Duodenal mucosa (tissue), 2 donors: ENCODE measurements around the gene SSMEM1.
"Not testable (repeated sequence)": the region's sequence is repeated elsewhere in the genome, so short reads cannot be mapped to it uniquely, and the experiment has no call there.

Source experiments
- H3K27ac ChIP-seq: one replicate; pipeline ENCODE4 v1.7.0; 2013; ENCODE audit warnings: low read depth, low read length
- H3K27me3 ChIP-seq, 2 donors: one replicate each; pipeline ENCODE4 v1.7.0; 2013; ENCODE audit warnings: low read length in 2 of 2, control low read depth in 1 of 2; ENCODE audit not compliant: insufficient read depth in 2 of 2, control insufficient read depth in 1 of 2
- H3K36me3 ChIP-seq, 2 donors: one replicate each; pipeline ENCODE4 v1.7.0; 2013; ENCODE audit warnings: low read length in 2 of 2, control low read depth in 1 of 2; ENCODE audit not compliant: insufficient read depth in 2 of 2, control insufficient read depth in 1 of 2
- H3K4me1 ChIP-seq, 2 donors: one replicate each; pipeline ENCODE4 v1.7.0; 2013; ENCODE audit warnings: low read length in 2 of 2, control low read depth in 1 of 2; ENCODE audit not compliant: insufficient read depth in 2 of 2, control insufficient read depth in 1 of 2
- H3K4me3 ChIP-seq, 2 donors: one replicate each; pipeline ENCODE4 v1.7.0; 2013; ENCODE audit warnings: low read length in 2 of 2, low read depth in 1 of 2
- H3K9ac ChIP-seq, 2 donors: one replicate each; pipeline ENCODE4 v1.7.0; 2013; ENCODE audit warnings: low read length in 2 of 2, low read depth in 1 of 2
- H3K9me3 ChIP-seq, 2 donors: one replicate each; pipeline ENCODE4 v1.7.0; 2013; ENCODE audit warnings: low read length in 2 of 2, control low read depth in 1 of 2; ENCODE audit not compliant: control insufficient read depth in 1 of 2

Gene SSMEM1

DNA sequence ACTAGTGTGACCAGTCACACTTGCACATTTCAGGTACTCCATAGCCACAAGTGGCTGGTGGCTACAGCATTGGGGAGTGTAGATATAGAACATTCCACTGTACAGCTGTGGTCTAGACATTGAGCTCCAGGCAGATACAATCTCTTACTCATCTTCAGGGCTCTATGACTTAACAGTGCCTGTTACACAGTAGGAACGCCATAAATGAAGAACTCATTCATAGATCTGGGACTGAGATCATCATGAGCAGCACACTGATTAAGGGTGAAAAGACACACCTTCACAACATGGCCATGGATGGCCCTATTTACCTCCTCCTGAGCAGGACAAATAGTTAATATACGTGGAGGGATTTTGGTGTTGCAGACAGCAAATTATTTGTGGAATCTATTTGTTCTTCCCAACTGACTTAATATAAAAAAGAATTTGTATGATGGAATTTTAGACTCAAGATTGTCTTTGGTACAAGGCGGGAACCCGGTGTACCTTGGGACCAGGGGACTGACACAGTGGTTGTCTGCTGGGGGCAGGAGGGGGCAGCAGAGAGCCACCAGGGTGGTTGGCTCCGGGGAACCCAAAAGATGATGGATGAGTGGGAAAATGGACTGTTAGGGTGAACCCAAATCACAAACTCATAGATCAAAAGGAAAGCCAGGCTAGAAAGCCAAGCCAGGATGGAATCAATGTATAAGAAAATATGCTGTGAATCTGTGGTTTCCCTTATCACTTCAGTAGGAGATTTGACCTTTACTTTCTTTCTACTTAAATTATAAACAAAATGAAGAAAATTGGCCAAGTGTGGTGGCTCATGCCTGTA is 34.7 kb downstream of the SSMEM1 start:
- Histone ChIP-seq H3K36me3 (no peaks in the 10 kb centered on the region), H3K27ac (no peak overlapping the region), H3K27me3 (no peaks in the 10 kb centered on the region), H3K4me1 (no peaks in the 10 kb centered on the region), H3K9me3 (no peaks in the 10 kb centered on the region), H3K4me3 (no peak overlapping the region), H3K9ac (no peak overlapping the region)

- not testable (repeated sequence) for H3K27ac ChIP-seq, H3K9me3 ChIP-seq, H3K27me3 ChIP-seq, H3K4me3 ChIP-seq, H3K36me3 ChIP-seq, H3K4me1 ChIP-seq, H3K9ac ChIP-seq
Observed at GRCh38 chr7:130243486-130243885, 35.8 kb downstream of the SSMEM1 start.

- H3K9ac ChIP-seq, H3K27me3 ChIP-seq, H3K27ac ChIP-seq, H3K4me1 ChIP-seq, H3K9me3 ChIP-seq, H3K4me3 ChIP-seq, H3K36me3 ChIP-seq: not testable (repeated sequence)
Observed at GRCh38 chr7:130246491-130246890, 38.8 kb downstream of the SSMEM1 start.

DNA sequence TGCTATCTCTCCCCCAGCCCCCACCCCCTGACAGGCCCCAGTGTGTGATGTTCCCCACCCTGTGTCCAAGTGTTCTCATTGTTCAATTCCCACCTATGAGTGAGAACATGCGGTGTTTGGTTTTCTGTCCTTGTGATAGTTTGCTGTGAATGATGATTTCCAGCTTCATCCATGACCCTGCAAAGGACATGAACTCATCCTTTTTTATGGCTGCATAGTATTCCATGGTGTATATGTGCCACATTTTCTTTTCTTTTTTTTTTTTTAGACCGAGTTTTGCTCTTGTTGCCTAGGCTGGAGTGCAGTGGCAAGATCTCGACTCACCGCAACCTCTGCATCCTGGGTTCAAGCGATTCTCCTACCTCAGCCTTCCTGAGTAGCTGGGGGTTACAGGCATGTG is 41.2 kb downstream of the SSMEM1 start:
- not testable (repeated sequence) for H3K9ac ChIP-seq, H3K27me3 ChIP-seq, H3K4me3 ChIP-seq, H3K36me3 ChIP-seq, H3K4me1 ChIP-seq, H3K27ac ChIP-seq, H3K9me3 ChIP-seq

DNA sequence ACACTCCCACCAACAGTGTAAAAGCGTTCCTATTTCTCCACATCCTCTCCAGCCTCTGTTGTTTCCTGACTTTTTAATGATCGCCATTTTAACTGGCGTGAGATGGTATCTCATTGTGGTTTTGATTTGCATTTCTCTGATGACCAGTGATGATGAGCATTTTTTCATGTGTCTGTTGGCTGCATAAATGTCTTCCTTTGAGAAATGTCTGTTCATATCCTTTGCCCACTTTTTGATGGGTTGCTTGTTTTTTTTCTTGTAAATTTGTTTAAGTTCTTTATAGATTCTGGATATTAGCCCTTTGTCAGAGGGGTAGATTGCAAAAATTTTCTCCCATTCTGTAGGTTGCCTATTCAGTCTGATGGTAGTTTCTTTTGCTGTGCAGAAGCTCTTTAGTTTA is 42.0 kb downstream of the SSMEM1 start:
- not testable (repeated sequence) for H3K27me3 ChIP-seq, H3K27ac ChIP-seq, H3K9ac ChIP-seq, H3K4me3 ChIP-seq, H3K36me3 ChIP-seq, H3K4me1 ChIP-seq, H3K9me3 ChIP-seq

DNA sequence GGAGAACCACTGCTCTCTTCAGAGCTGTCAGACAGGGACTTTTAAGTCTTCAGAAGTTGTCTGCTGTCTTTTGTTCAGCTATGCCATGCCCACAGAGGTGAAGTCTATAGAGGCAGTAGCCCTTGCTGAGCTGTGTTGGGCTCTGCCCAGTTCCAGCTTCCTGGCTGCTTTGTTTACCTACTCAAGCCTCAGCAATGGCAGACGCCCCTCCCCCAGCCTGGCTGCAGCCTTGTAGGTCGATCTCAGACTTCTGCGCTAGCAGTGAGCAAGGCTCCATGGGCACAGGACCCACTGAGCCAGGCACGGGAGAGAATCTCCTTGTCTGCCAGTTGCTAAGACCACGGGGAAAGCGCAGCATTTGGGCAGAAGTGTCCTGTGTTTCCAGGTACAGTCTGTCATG is 46.9 kb downstream of the SSMEM1 start:
- Histone ChIP-seq H3K4me3 (no peak overlapping the region), H3K27ac (no peak overlapping the region), H3K27me3 (no peaks in the 10 kb centered on the region), H3K36me3 (no peaks in the 10 kb centered on the region), H3K4me1 (no peaks in the 10 kb centered on the region), H3K9me3 (peaks cover 11% of the 10 kb centered on the region in 2 donors), H3K9ac (no peak overlapping the region)

GRCh38 chr7:130256704-130257103 is 49.0 kb downstream of the SSMEM1 start:
- H3K9me3 ChIP-seq, result peaks cover 17 to 20% of the 10 kb centered on the region in 2 donors

GRCh38 chr7:130258494-130259078 is 50.9 kb downstream of the SSMEM1 start:
- Histone ChIP-seq H3K9ac (no peak overlapping the region), H3K36me3 (no peaks in the 10 kb centered on the region), H3K27ac (no peak overlapping the region), H3K9me3 (peaks cover 17 to 20% of the 10 kb centered on the region in 2 donors), H3K4me3 (no peak overlapping the region), H3K27me3 (no peaks in the 10 kb centered on the region), H3K4me1 (no peaks in the 10 kb centered on the region)

More at GRCh38 chr7:130256704-130257103, 49.0 kb downstream of the SSMEM1 start:
- Histone ChIP-seq H3K27me3 (no peaks in the 10 kb centered on the region), H3K27ac (no peak overlapping the region), H3K36me3 (no peaks in the 10 kb centered on the region), H3K4me3 (no peak overlapping the region), H3K4me1 (no peaks in the 10 kb centered on the region), H3K9ac (no peak overlapping the region)

DNA sequence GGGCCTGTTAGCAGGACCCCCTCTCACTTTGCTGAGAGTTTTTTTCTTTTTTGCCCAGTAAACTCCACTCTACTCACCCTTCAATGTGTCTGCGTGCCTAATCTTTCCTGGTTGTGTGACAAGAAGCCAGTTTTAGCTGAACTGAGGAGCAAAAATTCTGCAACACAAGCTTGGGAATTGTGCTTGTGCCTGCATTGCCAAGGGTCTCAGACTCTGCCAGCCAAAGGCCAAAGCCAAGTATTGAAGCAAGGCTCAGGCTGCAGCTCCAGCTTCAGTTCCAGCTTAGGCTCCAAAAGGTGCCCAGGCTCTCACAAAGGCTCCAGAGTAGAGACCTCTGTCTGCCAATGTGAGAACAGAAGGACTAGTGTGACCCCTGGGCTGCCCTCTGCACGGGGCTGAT is 54.8 kb downstream of the SSMEM1 start:
- H3K27me3 ChIP-seq, result no peaks in the 10 kb centered on the region
- no peak overlapping the region for H3K27ac ChIP-seq
- no peak overlapping the region for H3K4me3 ChIP-seq
- H3K9me3 ChIP-seq, result peaks cover 14 to 20% of the 10 kb centered on the region in 2 donors
- no peaks in the 10 kb centered on the region for H3K36me3 ChIP-seq
- H3K4me1 ChIP-seq, result peaks cover 9 to 20% of the 10 kb centered on the region in 2 donors
- no peak overlapping the region for H3K9ac ChIP-seq

DNA sequence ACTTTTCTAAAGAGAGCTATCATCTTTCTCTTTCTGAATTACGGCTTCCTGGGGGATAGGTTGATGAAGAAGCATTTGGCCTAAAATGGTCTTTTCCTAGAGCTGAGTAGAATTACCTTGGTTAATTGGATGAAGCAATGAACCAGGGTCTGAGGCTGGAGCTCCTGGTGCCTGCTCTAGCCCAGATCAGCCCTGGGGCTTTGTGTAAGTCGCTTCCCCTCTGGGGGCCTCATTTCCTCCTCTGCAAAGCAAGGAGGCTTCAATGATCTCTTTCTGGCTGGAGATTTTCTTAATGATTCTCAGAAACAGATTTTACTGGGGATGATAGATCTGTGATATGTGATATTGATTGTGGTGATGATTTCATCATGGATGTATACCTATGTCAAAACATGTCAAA is 55.5 kb downstream of the SSMEM1 start:
- H3K27me3 ChIP-seq, result no peaks in the 10 kb centered on the region
- H3K4me3 ChIP-seq, result no peak overlapping the region
- H3K36me3 ChIP-seq, result no peaks in the 10 kb centered on the region
- H3K4me1 ChIP-seq, result peaks cover 11 to 26% of the 10 kb centered on the region in 2 donors
- no peak overlapping the region for H3K9ac ChIP-seq
- no peak overlapping the region for H3K27ac ChIP-seq
- H3K9me3 ChIP-seq, result peaks cover 11 to 16% of the 10 kb centered on the region in 2 donors
